Measurements from ENCODE around the gene ATXN3L. TPM values are rescaled to one million over a fixed set of nuclear protein-coding genes. Genes with fewer than 3 reads are reported as not detected.

The ATXN3L gene
- total RNA-seq, 1 donor from 2014 or later, result not detected

DNA sequence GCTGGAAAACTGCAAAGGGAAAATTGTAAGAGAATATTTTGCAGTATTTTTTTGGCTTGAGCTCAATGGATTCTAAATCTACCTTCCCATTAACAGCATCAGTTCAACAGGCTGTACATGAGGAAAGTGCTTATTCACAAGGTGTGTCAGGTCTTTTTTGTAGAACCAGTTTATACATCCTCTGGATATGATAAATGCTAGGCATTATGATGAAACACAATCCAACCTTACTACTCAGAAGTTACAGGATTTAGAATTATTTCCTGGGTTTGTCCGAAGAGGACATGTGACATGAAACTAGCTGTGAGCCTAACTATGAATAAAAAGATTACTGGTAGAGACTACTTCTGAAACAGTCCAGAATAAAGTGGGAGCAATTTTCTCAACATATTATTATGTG is 49.5 kb downstream of the ATXN3L start:
- Histone ChIP-seq H3K27me3 (ENCODE audit: control insufficient read depth, insufficient read depth, low read length) (no peaks in the 10 kb centered on the region), H3K36me3 (ENCODE audit: control insufficient read depth, insufficient read depth, low read length) (no peaks in the 10 kb centered on the region), H3K4me3 (ENCODE audit: low read depth, low read length) (no peak overlapping the region)
- no peak for FAIRE-seq
- TF ChIP-seq, protein P1, sequence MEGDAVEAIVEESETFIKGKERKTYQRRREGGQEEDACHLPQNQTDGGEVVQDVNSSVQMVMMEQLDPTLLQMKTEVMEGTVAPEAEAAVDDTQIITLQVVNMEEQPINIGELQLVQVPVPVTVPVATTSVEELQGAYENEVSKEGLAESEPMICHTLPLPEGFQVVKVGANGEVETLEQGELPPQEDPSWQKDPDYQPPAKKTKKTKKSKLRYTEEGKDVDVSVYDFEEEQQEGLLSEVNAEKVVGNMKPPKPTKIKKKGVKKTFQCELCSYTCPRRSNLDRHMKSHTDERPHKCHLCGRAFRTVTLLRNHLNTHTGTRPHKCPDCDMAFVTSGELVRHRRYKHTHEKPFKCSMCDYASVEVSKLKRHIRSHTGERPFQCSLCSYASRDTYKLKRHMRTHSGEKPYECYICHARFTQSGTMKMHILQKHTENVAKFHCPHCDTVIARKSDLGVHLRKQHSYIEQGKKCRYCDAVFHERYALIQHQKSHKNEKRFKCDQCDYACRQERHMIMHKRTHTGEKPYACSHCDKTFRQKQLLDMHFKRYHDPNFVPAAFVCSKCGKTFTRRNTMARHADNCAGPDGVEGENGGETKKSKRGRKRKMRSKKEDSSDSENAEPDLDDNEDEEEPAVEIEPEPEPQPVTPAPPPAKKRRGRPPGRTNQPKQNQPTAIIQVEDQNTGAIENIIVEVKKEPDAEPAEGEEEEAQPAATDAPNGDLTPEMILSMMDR (IDR thresholded peaks at IDR 0.05; ENCODE audit: insufficient read depth, low read length, severe bottlenecking), result no peak
- DNase-seq (ENCODE audit: low read depth), result peak; percentile 87

DNA sequence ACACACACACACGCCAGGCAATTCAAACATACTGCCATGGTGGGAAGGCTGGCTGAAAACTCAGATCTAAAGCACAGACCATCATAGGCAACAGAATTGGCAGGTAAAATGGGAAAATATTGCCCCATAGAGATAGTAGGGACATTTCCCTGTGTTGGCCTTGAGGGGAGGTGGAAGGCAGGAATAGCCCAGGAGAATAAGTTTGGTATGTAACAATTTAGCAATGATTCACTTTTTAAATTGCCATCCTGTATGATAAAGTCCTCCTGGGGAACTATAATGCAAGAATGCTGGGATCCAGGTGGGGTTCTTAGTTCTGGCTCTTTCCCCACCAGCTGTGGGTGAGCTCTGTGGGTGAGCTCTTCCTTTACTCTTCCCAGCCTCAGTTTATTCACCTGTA is 51.0 kb downstream of the ATXN3L start:
- no peak for FAIRE-seq
- DNase-seq (ENCODE audit: low read depth), result no peak
- Histone ChIP-seq H3K27me3 (ENCODE audit: control insufficient read depth, insufficient read depth, low read length) (no peaks in the 10 kb centered on the region), H3K36me3 (ENCODE audit: control insufficient read depth, insufficient read depth, low read length) (no peaks in the 10 kb centered on the region), H3K4me3 (ENCODE audit: low read depth, low read length) (no peak overlapping the region)
- TF ChIP-seq, protein P1 (IDR thresholded peaks at IDR 0.05; ENCODE audit: insufficient read depth, low read length, severe bottlenecking), result no peak

Other genes starting within 250 kb of the ATXN3L start
- gene EGFL6, start 249.5 kb upstream of the ATXN3L start, total RNA-seq, result 0.26 TPM in 1 of 2 replicates, not detected in the other

Data from bronchial epithelial cell (primary cell).